ENCODE data around the gene TTBK1. TPM values are rescaled to one million over a fixed set of nuclear protein-coding genes. Genes with fewer than 3 reads are reported as not detected.

The TTBK1 gene
- total and polyA plus RNA-seq, 2 donors = 0.05 to 0.09 TPM

- 94% methylated on average over 13 of the region's 13 CpGs for WGBS
- no peaks in the 10 kb centered on the region for H3K36me3 ChIP-seq (ENCODE audit: control insufficient read depth in 2 of 2, insufficient read depth in 2 of 2, low read length in 1 of 2)
- peaks cover 0 to 13% of the 10 kb centered on the region in 2 donors for H3K4me1 ChIP-seq (ENCODE audit: control insufficient read depth in 2 of 2, insufficient read depth in 2 of 2, low read length in 2 of 2)
- no peak for DNase-seq (ENCODE audit: low read depth in 6 of 9, low spot score in 9 of 9)
- H3K27ac ChIP-seq (ENCODE audit: low read depth in 1 of 2, low read length in 1 of 2) = no peak overlapping the region
- peaks cover 46 to 95% of the 10 kb centered on the region in 2 donors for H3K27me3 ChIP-seq (ENCODE audit: control insufficient read depth in 2 of 2, insufficient read depth in 1 of 2, low read length in 1 of 2)
- no peak overlapping the region for H3K4me3 ChIP-seq (ENCODE audit: low read length in 2 of 2)
- H3K9me3 ChIP-seq (ENCODE audit: control insufficient read depth in 2 of 2, insufficient read depth in 1 of 2, low read length in 1 of 2) = peaks cover 0 to 5% of the 10 kb centered on the region in 2 donors
Observed at GRCh38 chr6:43277643-43278523, 34.6 kb downstream of the TTBK1 start.

- Histone ChIP-seq H3K4me3 (ENCODE audit: low read length in 2 of 2) (no peak overlapping the region), H3K27me3 (ENCODE audit: control insufficient read depth in 2 of 2, insufficient read depth in 1 of 2, low read length in 1 of 2) (peaks cover 45 to 95% of the 10 kb centered on the region in 2 donors), H3K27ac (ENCODE audit: low read depth in 1 of 2, low read length in 1 of 2) (no peak overlapping the region), H3K4me1 (ENCODE audit: control insufficient read depth in 2 of 2, insufficient read depth in 2 of 2, low read length in 2 of 2) (peaks cover 0 to 13% of the 10 kb centered on the region in 2 donors), H3K36me3 (ENCODE audit: control insufficient read depth in 2 of 2, insufficient read depth in 2 of 2, low read length in 1 of 2) (no peaks in the 10 kb centered on the region), H3K9me3 (ENCODE audit: control insufficient read depth in 2 of 2, insufficient read depth in 1 of 2, low read length in 1 of 2) (peaks cover 0 to 7% of the 10 kb centered on the region in 2 donors)
- 76% methylated on average over 4 of the region's 4 CpGs for WGBS
- no peak for DNase-seq (ENCODE audit: low read depth in 6 of 9, low spot score in 9 of 9)
Observed at GRCh38 chr6:43278524-43279078, 35.3 kb downstream of the TTBK1 start.

- WGBS = 100% methylated on average over 2 of the region's 2 CpGs
- Histone ChIP-seq H3K27ac (ENCODE audit: low read depth in 1 of 2, low read length in 1 of 2) (no peak overlapping the region), H3K27me3 (ENCODE audit: control insufficient read depth in 2 of 2, insufficient read depth in 1 of 2, low read length in 1 of 2) (peaks cover 42 to 95% of the 10 kb centered on the region in 2 donors), H3K36me3 (ENCODE audit: control insufficient read depth in 2 of 2, insufficient read depth in 2 of 2, low read length in 1 of 2) (no peaks in the 10 kb centered on the region), H3K9me3 (ENCODE audit: control insufficient read depth in 2 of 2, insufficient read depth in 1 of 2, low read length in 1 of 2) (peaks cover 0 to 7% of the 10 kb centered on the region in 2 donors), H3K4me1 (ENCODE audit: control insufficient read depth in 2 of 2, insufficient read depth in 2 of 2, low read length in 2 of 2) (peaks cover 0 to 13% of the 10 kb centered on the region in 2 donors), H3K4me3 (ENCODE audit: low read length in 2 of 2) (no peak overlapping the region)
- no peak for DNase-seq (ENCODE audit: low read depth in 6 of 9, low spot score in 9 of 9)
Observed at GRCh38 chr6:43280234-43280633, 37.0 kb downstream of the TTBK1 start.

GRCh38 chr6:43282060-43282459 is 38.8 kb downstream of the TTBK1 start:
- WGBS = 54% methylated on average over 9 of the region's 9 CpGs

GRCh38 chr6:43282636-43283513 is 39.6 kb downstream of the TTBK1 start:
- Histone ChIP-seq H3K27me3 (ENCODE audit: control insufficient read depth in 2 of 2, insufficient read depth in 1 of 2, low read length in 1 of 2) (peaks cover 30 to 94% of the 10 kb centered on the region in 2 donors), H3K36me3 (ENCODE audit: control insufficient read depth in 2 of 2, insufficient read depth in 2 of 2, low read length in 1 of 2) (no peaks in the 10 kb centered on the region), H3K9me3 (ENCODE audit: control insufficient read depth in 2 of 2, insufficient read depth in 1 of 2, low read length in 1 of 2) (peaks cover 0 to 2% of the 10 kb centered on the region in 2 donors), H3K4me1 (ENCODE audit: control insufficient read depth in 2 of 2, insufficient read depth in 2 of 2, low read length in 2 of 2) (no peaks in the 10 kb centered on the region), H3K4me3 (ENCODE audit: low read length in 2 of 2) (no peak overlapping the region), H3K27ac (ENCODE audit: low read depth in 1 of 2, low read length in 1 of 2) (no peak overlapping the region)
- 91% methylated on average over 32 of the region's 32 CpGs for WGBS
- no peak for DNase-seq (ENCODE audit: low read depth in 6 of 9, low spot score in 9 of 9)

More at GRCh38 chr6:43282060-43282459, 38.8 kb downstream of the TTBK1 start:
- H3K27ac ChIP-seq (ENCODE audit: low read depth in 1 of 2, low read length in 1 of 2) = no peak overlapping the region
- no peaks in the 10 kb centered on the region for H3K36me3 ChIP-seq (ENCODE audit: control insufficient read depth in 2 of 2, insufficient read depth in 2 of 2, low read length in 1 of 2)
- H3K9me3 ChIP-seq (ENCODE audit: control insufficient read depth in 2 of 2, insufficient read depth in 1 of 2, low read length in 1 of 2) = peaks cover 0 to 2% of the 10 kb centered on the region in 2 donors
- H3K4me1 ChIP-seq (ENCODE audit: control insufficient read depth in 2 of 2, insufficient read depth in 2 of 2, low read length in 2 of 2) = no peaks in the 10 kb centered on the region
- H3K4me3 ChIP-seq (ENCODE audit: low read length in 2 of 2) = no peak overlapping the region
- H3K27me3 ChIP-seq (ENCODE audit: control insufficient read depth in 2 of 2, insufficient read depth in 1 of 2, low read length in 1 of 2) = peaks cover 37 to 94% of the 10 kb centered on the region in 2 donors
- no peak for DNase-seq (ENCODE audit: low read depth in 6 of 9, low spot score in 9 of 9)

GRCh38 chr6:43283514-43283901 is 40.2 kb downstream of the TTBK1 start:
- Histone ChIP-seq H3K4me1 (ENCODE audit: control insufficient read depth in 2 of 2, insufficient read depth in 2 of 2, low read length in 2 of 2) (no peaks in the 10 kb centered on the region), H3K27me3 (ENCODE audit: control insufficient read depth in 2 of 2, insufficient read depth in 1 of 2, low read length in 1 of 2) (peaks cover 30 to 93% of the 10 kb centered on the region in 2 donors), H3K9me3 (ENCODE audit: control insufficient read depth in 2 of 2, insufficient read depth in 1 of 2, low read length in 1 of 2) (peaks cover 0 to 2% of the 10 kb centered on the region in 2 donors), H3K27ac (ENCODE audit: low read depth in 1 of 2, low read length in 1 of 2) (no peak overlapping the region), H3K36me3 (ENCODE audit: control insufficient read depth in 2 of 2, insufficient read depth in 2 of 2, low read length in 1 of 2) (no peaks in the 10 kb centered on the region), H3K4me3 (ENCODE audit: low read length in 2 of 2) (no peak overlapping the region)
- WGBS = 94% methylated on average over 18 of the region's 18 CpGs
- DNase-seq (ENCODE audit: low read depth in 6 of 9, low spot score in 9 of 9) = no peak

GRCh38 chr6:43283905-43284304 is 40.6 kb downstream of the TTBK1 start:
- no peak overlapping the region for H3K4me3 ChIP-seq (ENCODE audit: low read length in 2 of 2)
- WGBS = 93% methylated on average over 27 of the region's 27 CpGs
- peaks cover 30 to 89% of the 10 kb centered on the region in 2 donors for H3K27me3 ChIP-seq (ENCODE audit: control insufficient read depth in 2 of 2, insufficient read depth in 1 of 2, low read length in 1 of 2)
- no peaks in the 10 kb centered on the region for H3K4me1 ChIP-seq (ENCODE audit: control insufficient read depth in 2 of 2, insufficient read depth in 2 of 2, low read length in 2 of 2)
- peaks cover 0 to 2% of the 10 kb centered on the region in 2 donors for H3K9me3 ChIP-seq (ENCODE audit: control insufficient read depth in 2 of 2, insufficient read depth in 1 of 2, low read length in 1 of 2)
- H3K27ac ChIP-seq (ENCODE audit: low read depth in 1 of 2, low read length in 1 of 2) = no peak overlapping the region
- no peak for DNase-seq (ENCODE audit: low read depth in 6 of 9, low spot score in 9 of 9)
- H3K36me3 ChIP-seq (ENCODE audit: control insufficient read depth in 2 of 2, insufficient read depth in 2 of 2, low read length in 1 of 2) = no peaks in the 10 kb centered on the region

- H3K27me3 ChIP-seq (ENCODE audit: control insufficient read depth in 2 of 2, insufficient read depth in 1 of 2, low read length in 1 of 2) = peaks cover 26 to 79% of the 10 kb centered on the region in 2 donors
- H3K4me3 ChIP-seq (ENCODE audit: low read length in 2 of 2) = no peak overlapping the region
- 8% methylated on average over 83 of the region's 83 CpGs for WGBS
Observed at GRCh38 chr6:43284991-43285781, 41.9 kb downstream of the TTBK1 start.

More at GRCh38 chr6:43284991-43285781, 41.9 kb downstream of the TTBK1 start:
- no peaks in the 10 kb centered on the region for H3K36me3 ChIP-seq (ENCODE audit: control insufficient read depth in 2 of 2, insufficient read depth in 2 of 2, low read length in 1 of 2)
- H3K27ac ChIP-seq (ENCODE audit: low read depth in 1 of 2, low read length in 1 of 2) = no peak overlapping the region
- peaks cover 0 to 2% of the 10 kb centered on the region in 2 donors for H3K9me3 ChIP-seq (ENCODE audit: control insufficient read depth in 2 of 2, insufficient read depth in 1 of 2, low read length in 1 of 2)
- no peak for DNase-seq (ENCODE audit: low read depth in 6 of 9, low spot score in 9 of 9)
- H3K4me1 ChIP-seq (ENCODE audit: control insufficient read depth in 2 of 2, insufficient read depth in 2 of 2, low read length in 2 of 2) = no peaks in the 10 kb centered on the region
